ENCODE measurements around the gene TRAF3.

Gene TRAF3

GRCh38 chr14:102898298-102898697 lies 121.0 kb downstream of the TRAF3 start:
- TF ChIP-seq POLR2AphosphoS5 (IDR thresholded peaks at IDR 0.05; ENCODE audit: low read depth) (no peak), SPI1 (IDR thresholded peaks at IDR 0.05; ENCODE audit: borderline replicate concordance, low read depth) (no peak), REST (IDR thresholded peaks at IDR 0.05; ENCODE audit: insufficient replicate concordance, low read depth) (no peak), CTCF (IDR thresholded peaks at IDR 0.05; ENCODE audit: insufficient read depth, low read length) (no peak), GABPA (IDR thresholded peaks at IDR 0.05; ENCODE audit: low read depth) (no peak)
- H3K27ac ChIP-seq (replicated peaks), result no peak overlapping the region
- DNase-seq (ENCODE audit: low read depth in 1 of 2, low spot score in 1 of 2), result no peak
- no peaks in the 10 kb centered on the region for H3K27me3 ChIP-seq (ENCODE audit: insufficient read depth, poor library complexity, severe bottlenecking)
- H3K4me3 ChIP-seq (replicated peaks; ENCODE audit: insufficient read depth, low read length), result no peak overlapping the region

- H3K4me3 ChIP-seq (replicated peaks; ENCODE audit: insufficient read depth, low read length), result no peak overlapping the region
- no peak overlapping the region for H3K27ac ChIP-seq (replicated peaks)
- no peaks in the 10 kb centered on the region for H3K27me3 ChIP-seq (ENCODE audit: insufficient read depth, poor library complexity, severe bottlenecking)
- no peak for TF ChIP-seq CTCF (IDR thresholded peaks at IDR 0.05; ENCODE audit: insufficient read depth, low read length)
- TF ChIP-seq REST (IDR thresholded peaks at IDR 0.05; ENCODE audit: insufficient replicate concordance, low read depth), result no peak
- no peak for TF ChIP-seq SPI1 (IDR thresholded peaks at IDR 0.05; ENCODE audit: borderline replicate concordance, low read depth)
- TF ChIP-seq GABPA (IDR thresholded peaks at IDR 0.05; ENCODE audit: low read depth), result no peak
- TF ChIP-seq POLR2AphosphoS5 (IDR thresholded peaks at IDR 0.05; ENCODE audit: low read depth), result no peak
- DNase-seq (ENCODE audit: low read depth in 1 of 2, low spot score in 1 of 2), result no peak
Measured at GRCh38 chr14:102898776-102899515, 121.7 kb downstream of the TRAF3 start.

GRCh38 chr14:102899516-102899900 lies 122.3 kb downstream of the TRAF3 start:
- no peak overlapping the region for H3K4me3 ChIP-seq (replicated peaks; ENCODE audit: insufficient read depth, low read length)
- no peak for TF ChIP-seq SPI1 (IDR thresholded peaks at IDR 0.05; ENCODE audit: borderline replicate concordance, low read depth)
- no peak for TF ChIP-seq CTCF (IDR thresholded peaks at IDR 0.05; ENCODE audit: insufficient read depth, low read length)
- no peak for TF ChIP-seq POLR2AphosphoS5 (IDR thresholded peaks at IDR 0.05; ENCODE audit: low read depth)
- no peak for TF ChIP-seq REST (IDR thresholded peaks at IDR 0.05; ENCODE audit: insufficient replicate concordance, low read depth)
- TF ChIP-seq GABPA (IDR thresholded peaks at IDR 0.05; ENCODE audit: low read depth), result no peak
- H3K27ac ChIP-seq (replicated peaks), result no peak overlapping the region
- no peak for DNase-seq (ENCODE audit: low read depth in 1 of 2, low spot score in 1 of 2)
- H3K27me3 ChIP-seq (ENCODE audit: insufficient read depth, poor library complexity, severe bottlenecking), result no peaks in the 10 kb centered on the region

Data from HL-60 (cell line).